Glutamatergic neuron (in vitro differentiated cells): Measurements from ENCODE around the gene PYCARD. TPM values are rescaled to one million over a fixed set of nuclear protein-coding genes. Genes with fewer than 3 reads are reported as not detected.
"Not testable (repeated sequence)": the region's sequence is repeated elsewhere in the genome, so short reads cannot be mapped to it uniquely, and the experiment has no call there.

Source experiments
- DNase-seq: peaks from one replicate; pipeline ENCODE4 v3.0.0; 2022
- H3K27ac Mint-ChIP-seq: one replicate; pipeline ENCODE4 v1.8.0; 2020; ENCODE audit warnings: mild to moderate bottlenecking, mixed read lengths, inconsistent platforms; ENCODE audit not compliant: unreplicated experiment
- H3K27me3 Mint-ChIP-seq: one replicate; pipeline ENCODE4 v1.8.0; 2020; ENCODE audit warnings: mild to moderate bottlenecking, moderate library complexity, mixed read lengths, inconsistent platforms; ENCODE audit not compliant: unreplicated experiment
- H3K36me3 Mint-ChIP-seq: one replicate; pipeline ENCODE4 v1.8.0; 2020; ENCODE audit warnings: mild to moderate bottlenecking, mixed read lengths, inconsistent platforms; ENCODE audit not compliant: unreplicated experiment
- H3K4me1 Mint-ChIP-seq: one replicate; pipeline ENCODE4 v1.8.0; 2020; ENCODE audit warnings: mild to moderate bottlenecking, low read depth, mixed read lengths, inconsistent platforms; ENCODE audit not compliant: unreplicated experiment
- H3K4me3 Mint-ChIP-seq: one replicate; pipeline ENCODE4 v1.8.0; 2020; ENCODE audit warnings: mild to moderate bottlenecking, mixed read lengths, inconsistent platforms; ENCODE audit not compliant: unreplicated experiment
- H3K9me3 Mint-ChIP-seq: one replicate; pipeline ENCODE4 v1.8.0; 2020; ENCODE audit warnings: mild to moderate bottlenecking, moderate library complexity, mixed read lengths, inconsistent platforms; ENCODE audit not compliant: unreplicated experiment
- total RNA-seq: library from RNA; stranded (reverse); fragmentation: NEBNext Ultra II Directional; extraction: Animal tissue kit (Norgen Biotek cat#: 25700); gene quantifications from one replicate; pipeline ENCODE4 v1.2.1, GENCODE V29; 2021; ENCODE audit not compliant: unreplicated experiment
- TF ChIP-seq, protein P1 (sequence below): fragments of 200-600 bp; sonication (generic); IDR thresholded peaks from one replicate; pipeline ENCODE4 v1.5.0; 2021; ENCODE audit not compliant: partially characterized antibody, unreplicated experiment

PYCARD gene
- total RNA-seq, 1 donor from 2014 or later, result 0.71 TPM

GRCh38 chr16:31206776-31207175 lies 4.2 kb upstream of the PYCARD start:
- Mint-ChIP-seq H3K36me3 (no peaks in the 10 kb centered on the region), H3K27me3 (peaks cover 12% of the 10 kb centered on the region), H3K4me1 (no peaks in the 10 kb centered on the region), H3K9me3 (peaks cover 4% of the 10 kb centered on the region), H3K4me3 (no peak overlapping the region), H3K27ac (no peak overlapping the region)
- no peak for DNase-seq
- TF ChIP-seq, protein P1, sequence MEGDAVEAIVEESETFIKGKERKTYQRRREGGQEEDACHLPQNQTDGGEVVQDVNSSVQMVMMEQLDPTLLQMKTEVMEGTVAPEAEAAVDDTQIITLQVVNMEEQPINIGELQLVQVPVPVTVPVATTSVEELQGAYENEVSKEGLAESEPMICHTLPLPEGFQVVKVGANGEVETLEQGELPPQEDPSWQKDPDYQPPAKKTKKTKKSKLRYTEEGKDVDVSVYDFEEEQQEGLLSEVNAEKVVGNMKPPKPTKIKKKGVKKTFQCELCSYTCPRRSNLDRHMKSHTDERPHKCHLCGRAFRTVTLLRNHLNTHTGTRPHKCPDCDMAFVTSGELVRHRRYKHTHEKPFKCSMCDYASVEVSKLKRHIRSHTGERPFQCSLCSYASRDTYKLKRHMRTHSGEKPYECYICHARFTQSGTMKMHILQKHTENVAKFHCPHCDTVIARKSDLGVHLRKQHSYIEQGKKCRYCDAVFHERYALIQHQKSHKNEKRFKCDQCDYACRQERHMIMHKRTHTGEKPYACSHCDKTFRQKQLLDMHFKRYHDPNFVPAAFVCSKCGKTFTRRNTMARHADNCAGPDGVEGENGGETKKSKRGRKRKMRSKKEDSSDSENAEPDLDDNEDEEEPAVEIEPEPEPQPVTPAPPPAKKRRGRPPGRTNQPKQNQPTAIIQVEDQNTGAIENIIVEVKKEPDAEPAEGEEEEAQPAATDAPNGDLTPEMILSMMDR, result no peak

DNA sequence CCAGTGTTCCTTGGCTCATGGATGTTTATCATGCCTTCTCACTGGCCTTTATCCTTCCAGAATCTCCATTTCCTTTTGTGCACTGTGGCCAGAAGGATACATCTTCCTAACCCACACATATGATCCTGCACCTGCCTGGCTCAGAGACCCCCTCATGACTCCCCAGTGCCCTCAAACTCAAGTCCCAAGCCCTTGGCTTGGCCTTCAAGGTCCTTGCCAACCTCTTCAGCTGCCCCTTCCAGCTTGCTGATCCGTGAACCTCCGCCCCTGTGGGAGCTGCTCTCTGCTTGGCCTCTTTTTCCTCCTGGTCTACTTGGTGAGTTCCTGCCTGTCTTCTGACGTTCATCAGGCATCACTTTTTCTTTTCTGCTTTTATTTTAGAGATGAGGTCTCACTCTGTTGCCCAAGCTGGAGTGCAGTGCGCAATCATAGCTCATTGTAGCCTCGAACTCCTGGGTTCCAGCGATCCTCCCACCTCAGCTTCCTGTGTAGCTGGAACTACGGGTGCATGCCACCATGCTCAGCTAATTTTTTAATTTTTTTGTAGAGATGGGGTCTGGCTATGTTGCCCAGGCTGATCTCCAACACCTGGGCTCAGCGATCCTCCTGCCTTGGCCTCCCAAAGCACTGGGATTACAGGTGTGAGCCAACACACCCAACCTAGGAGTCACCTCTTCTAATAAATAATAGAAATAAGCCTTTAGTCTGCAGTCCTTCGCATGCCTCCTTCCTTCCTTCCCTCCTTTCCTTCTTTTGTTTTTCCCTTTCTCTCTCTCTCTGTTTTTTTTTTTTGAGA lies 2.5 kb upstream of the PYCARD start:
- H3K4me3 Mint-ChIP-seq, result peak overlapping the region; percentile 16
- no peak for DNase-seq
- TF ChIP-seq, protein P1, result no peak
- no peaks in the 10 kb centered on the region for H3K36me3 Mint-ChIP-seq
- H3K27ac Mint-ChIP-seq, result no peak overlapping the region
- peaks cover 7% of the 10 kb centered on the region for H3K9me3 Mint-ChIP-seq
- H3K27me3 Mint-ChIP-seq, result peaks cover 15% of the 10 kb centered on the region
- H3K4me1 Mint-ChIP-seq, result peaks cover 1% of the 10 kb centered on the region

DNA sequence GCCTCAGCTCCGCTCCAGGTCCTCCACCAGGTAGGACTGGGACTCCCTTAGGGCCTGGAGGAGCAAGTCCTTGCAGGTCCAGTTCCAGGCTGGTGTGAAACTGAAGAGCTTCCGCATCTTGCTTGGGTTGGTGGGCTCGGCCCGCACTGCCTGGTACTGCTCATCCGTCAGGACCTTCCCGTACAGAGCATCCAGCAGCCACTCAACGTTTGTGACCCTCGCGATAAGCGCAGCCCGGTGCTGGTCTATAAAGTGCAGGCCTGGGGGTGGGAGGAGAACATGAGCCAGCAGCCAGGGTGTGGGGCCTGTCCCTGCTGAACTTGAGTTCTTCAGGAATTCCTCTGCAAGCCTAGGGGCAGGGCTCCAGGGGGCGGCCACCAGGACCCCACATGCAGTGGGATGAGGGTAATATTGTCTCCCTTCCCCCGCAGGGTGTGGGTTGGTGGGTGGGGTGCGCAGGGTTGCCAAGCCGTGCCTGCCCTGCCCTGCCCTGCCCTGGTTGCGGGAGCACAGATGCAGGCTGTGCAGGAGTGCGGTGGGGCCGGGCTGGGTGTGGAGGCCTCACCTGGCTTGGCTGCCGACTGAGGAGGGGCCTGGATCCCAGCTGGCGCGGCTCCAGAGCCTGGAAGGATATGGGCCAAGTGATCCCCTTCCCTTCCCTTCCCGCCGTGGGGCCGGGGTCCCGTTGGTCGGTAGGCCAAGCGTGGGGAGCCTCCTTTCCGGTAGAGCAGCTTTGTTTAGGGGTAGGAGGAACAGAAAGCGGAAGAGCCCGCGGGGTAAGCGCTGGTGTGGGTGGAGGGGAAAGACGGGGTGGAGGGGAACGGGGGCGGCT lies 762 bp downstream of the PYCARD start:
- DNase-seq, result peak; percentile 30

DNA sequence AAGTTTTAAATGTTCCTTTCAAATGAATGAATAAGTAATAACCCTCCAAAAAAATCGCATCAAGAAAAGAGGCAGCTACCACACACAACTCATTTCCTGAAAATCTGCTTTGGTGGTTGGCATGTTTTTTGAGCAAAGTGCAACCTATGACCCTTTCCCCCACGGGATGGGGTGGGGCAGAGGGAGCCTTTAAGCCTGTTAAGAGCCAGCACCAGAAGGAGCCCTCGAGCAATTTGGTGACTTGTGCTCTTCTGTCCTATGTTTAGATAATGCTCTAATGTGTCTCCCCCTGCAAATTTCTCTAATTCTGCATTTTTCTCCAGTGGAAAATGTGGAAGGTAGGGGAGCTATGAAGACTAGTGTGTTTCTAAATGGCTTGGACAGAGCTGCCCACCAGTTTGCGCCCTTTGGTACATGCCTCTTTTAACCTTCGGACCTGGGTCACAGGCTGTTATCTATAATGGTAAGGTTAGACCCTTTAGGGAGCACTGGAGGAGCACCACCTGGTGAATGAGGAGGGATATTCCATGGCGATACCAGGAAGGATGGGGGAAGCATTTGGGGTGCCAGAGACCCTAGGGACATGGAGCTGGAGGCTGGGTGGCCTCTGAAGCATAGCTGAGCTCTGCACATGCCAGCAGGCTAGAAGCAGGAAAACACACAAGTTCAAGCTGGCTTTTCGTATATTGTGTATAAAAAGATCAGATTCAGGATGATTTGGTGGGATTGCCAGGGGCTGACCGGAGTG lies 1.6 kb downstream of the PYCARD start:
- Mint-ChIP-seq H3K9me3 (peaks cover 12% of the 10 kb centered on the region), H3K27ac (no peak overlapping the region), H3K4me1 (peaks cover 4% of the 10 kb centered on the region), H3K4me3 (peak overlapping the region; percentile 45), H3K36me3 (peaks cover 10% of the 10 kb centered on the region), H3K27me3 (peaks cover 17% of the 10 kb centered on the region)
- peak; percentile 36 for DNase-seq
- TF ChIP-seq, protein P1, result no peak

More for the DNA sequence above, 762 bp downstream of the PYCARD start:
- Mint-ChIP-seq H3K27me3 (peaks cover 17% of the 10 kb centered on the region), H3K4me1 (peaks cover 4% of the 10 kb centered on the region), H3K36me3 (peaks cover 10% of the 10 kb centered on the region), H3K27ac (no peak overlapping the region), H3K9me3 (peaks cover 12% of the 10 kb centered on the region), H3K4me3 (peak overlapping the region; percentile 59)
- TF ChIP-seq, protein P1, result no peak

- peaks cover 12% of the 10 kb centered on the region for H3K9me3 Mint-ChIP-seq
- not testable (repeated sequence) for H3K4me3 Mint-ChIP-seq, DNase-seq, H3K4me1 Mint-ChIP-seq, H3K27ac Mint-ChIP-seq, H3K36me3 Mint-ChIP-seq
- H3K27me3 Mint-ChIP-seq, result peaks cover 15% of the 10 kb centered on the region
Observed at GRCh38 chr16:31200111-31200510, 2.4 kb downstream of the PYCARD start.
